ENCODE results near the gene ADAMTSL1. TPM values are rescaled to one million over a fixed set of nuclear protein-coding genes. Genes with fewer than 3 reads are reported as not detected.

The ADAMTSL1 gene
- total RNA-seq, 1 experiment from 2014 or later, result not detected

- DNase-seq (ENCODE audit: low read depth, low spot score) (no peak), ATAC-seq (no peak)
- ChIA-PET POLR2A (no interaction called here), RAD21 (ENCODE audit: low non-redundant PET in 1 of 2, low total read pairs in 2 of 2, uncharacterized antibody in 2 of 2, unreplicated experiment in 2 of 2) (no interaction called here), CTCF (no interaction called here)
- no peak overlapping the region for H3K27ac ChIP-seq (ENCODE audit: low read depth, low read length)
- no peaks in the 10 kb centered on the region for H3K79me2 ChIP-seq (ENCODE audit: insufficient read depth, low read length)
- H3K4me2 ChIP-seq (ENCODE audit: low read length), result no peak overlapping the region
- no peak overlapping the region for H3K4me3 ChIP-seq (replicated peaks in 1 of 2; ENCODE audit: low read depth in 1 of 2, low read length in 2 of 2)
- H3K27me3 ChIP-seq (ENCODE audit: insufficient read depth, low read length), result no peaks in the 10 kb centered on the region; the same call in 1 of the 2 replicates
- H4K20me1 ChIP-seq (ENCODE audit: insufficient read depth), result no peaks in the 10 kb centered on the region
- H2AFZ ChIP-seq (ENCODE audit: low read depth, low read length, poor library complexity, severe bottlenecking), result no peak overlapping the region
- no peaks in the 10 kb centered on the region for H3K4me1 ChIP-seq (ENCODE audit: control insufficient read depth in 1 of 2, insufficient read depth in 2 of 2, low read length in 2 of 2)
- BruUV-seq (replicated peaks), result no TSS peak
- no peaks in the 10 kb centered on the region for H3K9me2 ChIP-seq (ENCODE audit: insufficient read depth)
- H3K9me3 ChIP-seq (ENCODE audit: control insufficient read depth in 1 of 2, insufficient read depth in 1 of 2, low read depth in 1 of 2, low read length in 2 of 2), result no peaks in the 10 kb centered on the region; a peak in 1 of 4 replicates
- H3K9ac ChIP-seq (ENCODE audit: low read length), result no peak overlapping the region
- TF ChIP-seq JUND (IDR thresholded peaks at IDR 0.05), result no peak
- TF ChIP-seq SRF (IDR thresholded peaks at IDR 0.05; ENCODE audit: low read depth), result no peak
- TF ChIP-seq ZFX (IDR thresholded peaks at IDR 0.05), result no peak
- no peak for TF ChIP-seq ZBTB33 (IDR thresholded peaks at IDR 0.05; ENCODE audit: extremely low read depth, insufficient replicate concordance, low read length)
- no peak for TF ChIP-seq EZH2phosphoT487 (IDR thresholded peaks at IDR 0.05; ENCODE audit: borderline replicate concordance)
- TF ChIP-seq RAD21 (IDR thresholded peaks at IDR 0.05; ENCODE audit: low read depth), result no peak
- TF ChIP-seq CTCF (IDR thresholded peaks at IDR 0.05 in 2 of 3, conservative IDR thresholded peaks at IDR 0.05 in 1 of 3; ENCODE audit: borderline replicate concordance in 1 of 3, insufficient read depth in 1 of 3, low read depth in 2 of 3, low read length in 2 of 3), result no peak
- TF ChIP-seq CBX3 (IDR thresholded peaks at IDR 0.05; ENCODE audit: low read depth), result no peak
- TF ChIP-seq SP1 (IDR thresholded peaks at IDR 0.05; ENCODE audit: low read depth), result no peak
- no peak for TF ChIP-seq MAX (IDR thresholded peaks at IDR 0.05)
- TF ChIP-seq CEBPB (IDR thresholded peaks at IDR 0.05; ENCODE audit: low read depth), result no peak
- no peak for TF ChIP-seq ZNF274 (IDR thresholded peaks at IDR 0.05; ENCODE audit: low read depth, low read length)
- no peak for TF ChIP-seq POLR2A (IDR thresholded peaks at IDR 0.05; ENCODE audit: borderline replicate concordance, extremely low read depth, insufficient read depth, insufficient read length)
- no peak for TF ChIP-seq EZH2 (IDR thresholded peaks at IDR 0.05)
- TF ChIP-seq TCF7L2 (IDR thresholded peaks at IDR 0.05; ENCODE audit: borderline replicate concordance, extremely low read depth, insufficient read depth, insufficient read length), result no peak
- intact Hi-C loops (cut with micrococcal nuclease), result no loop called here
- no peaks in the 10 kb centered on the region for H3K36me3 ChIP-seq (ENCODE audit: control insufficient read depth in 1 of 2, insufficient read depth in 2 of 2, low read length in 2 of 2)
Observed at GRCh38 chr9:18499980-18500379, 26.0 kb downstream of the ADAMTSL1 start.
